SK-MEL-5 (cell line): ENCODE measurements around the gene JPT2. TPM values are rescaled to one million over a fixed set of nuclear protein-coding genes. Genes with fewer than 3 reads are reported as not detected.

Experiments used
- DNase-seq: peaks from one replicate; pipeline ENCODE4 v3.0.0-alpha.2; 2016; ENCODE audit warnings: low read depth, low spot score
- in situ Hi-C: cut with HindIII; loops from 2 replicates; pipeline ENCODE4 v1.10.0; 2016; ENCODE audit warnings: low sequenced_read_pairs, high pct_unique_total_duplicates, low pct_unique_long_range_greater_than_20kb
- small RNA-seq, 2 experiments: library from RNA; depleted of rRNA; stranded (forward); fragments of <200 nt; gene quantifications; one replicate each; pipeline ENCODE3, GENCODE V24; 2014
- total RNA-seq: library from RNA; depleted of rRNA; stranded (reverse); fragments of >200 nt; shearing (Covaris generic); gene quantifications from 2 replicates; pipeline ENCODE4 v1.2.3, GENCODE V29; 2014; rRNA removed

Gene JPT2
- total RNA-seq, 1 experiment from 2014 or later: 45.5 TPM

DNA sequence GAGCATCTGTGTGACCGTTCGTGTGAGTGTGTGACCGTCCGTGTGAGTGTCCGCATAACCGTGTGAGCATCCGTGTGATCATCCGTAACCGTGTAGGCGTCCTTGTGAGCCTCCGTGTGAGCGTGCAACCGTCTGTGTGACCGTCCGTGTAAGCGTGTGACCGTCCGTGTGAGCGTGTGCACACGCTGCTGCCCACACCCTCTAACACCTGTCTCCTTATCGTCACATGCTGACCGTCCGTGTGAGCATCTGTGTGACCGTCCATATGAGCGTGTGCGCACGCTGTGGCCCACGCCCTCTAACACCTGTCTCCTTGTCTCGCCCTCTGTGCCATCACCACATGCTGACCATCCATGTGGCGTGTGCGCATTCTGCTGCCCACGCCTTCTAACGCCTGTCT, 62.2 kb downstream of the JPT2 start:
- in situ Hi-C loops: no loop called here
- DNase-seq: no peak

DNA sequence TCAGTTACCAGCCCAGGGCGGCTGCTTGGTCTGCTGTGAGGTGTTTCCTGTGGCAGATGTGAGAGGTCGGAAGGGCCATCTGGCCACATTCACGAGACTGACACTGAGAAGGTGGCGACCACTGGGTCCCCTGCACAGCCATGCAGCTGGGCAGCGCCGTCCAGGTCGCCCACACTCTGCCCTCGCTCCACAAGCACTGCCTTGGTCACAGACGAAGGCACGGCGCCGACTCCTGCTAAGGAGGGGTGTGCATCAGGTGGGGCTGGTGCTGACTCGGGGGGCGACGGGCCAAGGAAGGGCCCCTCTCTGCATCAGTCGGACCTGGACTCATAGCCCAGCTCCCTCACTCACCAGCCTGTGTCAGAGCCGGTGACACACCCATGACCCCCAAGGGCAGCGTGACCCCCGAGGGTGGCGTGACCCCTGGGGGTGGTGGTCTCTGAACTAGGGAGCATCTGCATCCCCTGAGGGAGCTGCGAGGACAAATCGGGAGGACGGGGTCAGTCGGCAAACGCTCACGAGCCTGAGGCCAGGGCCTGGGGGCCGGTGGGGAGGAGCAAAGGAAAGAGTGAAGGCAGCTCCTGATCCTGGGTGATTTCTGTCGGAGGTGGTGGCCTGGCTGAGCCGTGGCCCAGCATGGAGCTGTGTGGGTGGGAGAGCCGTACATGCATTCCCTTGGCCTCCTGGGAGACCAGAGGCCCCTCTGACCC, 62.9 kb downstream of the JPT2 start:
- no peak for DNase-seq
- in situ Hi-C loops: no loop called here

DNA sequence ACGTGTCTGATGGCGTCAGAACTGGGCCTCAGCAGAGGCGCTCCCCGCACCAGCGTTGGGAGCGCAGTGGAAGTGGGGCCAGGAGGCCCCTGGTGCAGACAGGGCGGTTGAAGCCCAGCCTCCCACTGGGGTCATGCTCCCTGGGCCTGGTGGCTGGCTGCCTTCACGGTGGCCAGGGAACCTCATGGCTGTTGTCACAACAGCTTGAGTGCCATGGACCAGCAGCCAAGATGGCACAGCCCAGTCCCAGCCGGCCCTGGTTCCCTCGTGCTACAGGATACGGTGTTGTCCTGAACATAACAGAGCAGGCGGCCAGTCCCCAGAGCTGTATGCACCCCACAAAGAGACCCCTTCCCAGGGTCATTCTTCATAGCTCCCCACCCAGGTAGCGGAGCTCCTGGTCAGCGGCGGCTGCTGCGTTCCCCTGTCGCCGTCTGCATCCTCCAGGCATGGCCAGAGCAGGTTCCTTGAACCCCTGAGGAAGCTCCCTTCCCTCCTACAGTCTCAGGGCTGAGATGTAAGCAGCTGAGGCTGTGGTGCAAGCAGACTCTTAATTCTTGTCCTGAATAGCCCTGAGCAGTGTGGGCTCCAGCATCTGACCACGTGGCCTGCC, 63.6 kb downstream of the JPT2 start:
- DNase-seq: no peak
- in situ Hi-C loops: no loop called here

DNA sequence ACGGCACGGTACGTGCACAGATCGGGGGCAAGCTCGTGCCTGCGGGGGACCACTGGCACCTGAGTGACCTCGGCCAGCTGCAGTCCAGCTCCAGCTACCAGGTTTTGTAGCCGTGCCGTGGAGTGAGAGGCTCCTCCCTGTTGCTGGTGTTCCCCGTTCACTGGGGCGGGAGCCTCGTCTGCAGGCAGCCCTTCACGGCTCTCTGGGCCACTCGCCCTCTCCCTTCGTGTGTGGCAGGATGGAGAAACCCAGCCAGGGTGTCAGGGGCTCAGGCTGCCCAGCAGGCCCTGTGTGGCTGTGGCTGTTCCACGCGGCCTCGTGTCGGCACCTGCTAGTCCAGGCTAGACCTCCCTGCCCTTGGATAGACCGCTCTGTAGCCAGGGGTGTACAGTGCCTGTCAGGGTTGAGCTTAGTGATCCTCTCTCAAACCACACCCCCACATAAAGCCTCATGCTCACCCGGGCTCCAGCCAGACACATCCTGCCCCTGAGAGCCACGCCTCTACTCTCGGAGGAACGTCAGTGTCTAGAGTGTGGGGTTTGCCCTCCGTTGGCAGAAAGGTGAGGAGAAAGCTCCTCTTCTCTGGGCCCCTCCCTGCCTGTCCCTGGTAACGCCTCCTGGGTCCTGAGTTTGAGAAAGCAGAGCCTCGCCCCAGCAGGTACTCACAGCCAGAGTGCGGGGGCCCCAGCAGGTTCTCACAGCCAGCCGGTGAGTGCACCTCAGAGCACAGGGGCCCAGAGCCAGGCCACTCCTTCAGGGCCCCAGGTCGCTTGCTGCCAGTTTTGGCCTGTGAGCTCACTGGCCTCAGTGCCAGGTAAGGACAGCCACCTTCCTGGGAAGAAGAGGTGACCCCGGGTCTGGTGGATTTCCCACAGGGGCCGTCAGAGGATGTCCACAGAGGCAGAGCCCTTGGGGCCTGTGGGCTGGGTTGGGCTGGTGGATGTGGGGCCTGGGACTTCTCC, 65.6 kb downstream of the JPT2 start:
- no peak for DNase-seq
- in situ Hi-C loops: no loop called here

DNA sequence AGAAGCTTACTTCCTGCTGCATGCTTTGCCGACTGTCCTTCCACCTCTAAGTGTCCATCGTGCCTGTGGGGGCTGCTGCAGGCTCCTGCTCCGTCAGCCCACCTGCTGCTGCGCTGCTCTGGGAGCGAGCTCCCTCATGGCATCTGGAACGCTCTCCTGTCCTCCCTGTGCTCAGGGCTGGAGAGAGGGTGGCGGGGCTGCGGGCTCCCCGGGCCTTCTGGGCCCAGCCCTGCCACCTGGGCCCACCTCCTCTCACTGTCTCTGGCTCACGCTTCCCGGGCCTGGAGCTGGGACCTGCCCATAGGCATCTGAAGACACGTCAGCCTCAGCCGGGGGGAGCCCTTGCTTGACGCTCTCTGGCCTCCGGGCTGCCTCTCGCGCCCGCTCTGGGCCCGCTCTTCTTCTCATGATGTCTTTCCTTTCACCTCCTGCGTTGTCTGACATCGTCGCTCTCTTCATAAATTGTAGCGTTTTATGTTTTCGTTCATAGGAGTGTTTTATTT, 66.3 kb downstream of the JPT2 start:
- DNase-seq: no peak
- in situ Hi-C loops: no loop called here

DNA sequence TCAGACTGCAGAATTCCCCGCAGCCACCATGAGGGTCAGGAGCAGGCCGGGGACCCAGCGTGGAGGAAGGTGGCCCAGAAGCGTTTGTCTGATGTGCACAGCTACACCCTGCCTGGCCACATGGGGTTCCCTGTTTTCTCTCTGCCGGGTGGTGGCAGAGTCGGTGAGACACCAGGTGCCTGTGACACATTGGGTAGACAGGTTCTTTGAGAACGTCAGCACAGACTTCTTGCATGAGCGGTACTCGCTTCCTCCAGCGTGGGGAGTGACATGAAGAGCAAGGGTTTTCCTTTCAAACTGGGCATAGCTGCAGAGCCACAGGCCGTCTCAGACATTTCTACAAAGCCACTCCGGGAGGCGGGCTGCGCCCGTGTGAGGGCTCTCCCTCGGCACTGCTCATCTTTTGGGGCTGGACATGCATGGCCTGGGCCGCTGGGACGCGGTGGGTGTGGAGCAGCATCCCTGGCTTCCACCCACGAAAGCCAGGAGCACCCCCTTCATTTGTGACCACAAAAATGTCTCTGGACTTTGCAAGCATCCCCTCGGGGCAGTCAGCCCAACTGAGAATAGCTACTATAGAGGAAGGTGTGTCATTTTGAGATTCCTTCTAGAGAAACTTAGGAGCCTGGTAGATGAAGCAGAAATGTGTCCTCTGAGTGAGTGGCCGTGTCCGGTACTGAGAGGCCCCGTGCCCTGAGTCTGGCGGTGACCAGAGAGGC, 67.3 kb downstream of the JPT2 start:
- DNase-seq: no peak
- in situ Hi-C loops: no loop called here

DNA sequence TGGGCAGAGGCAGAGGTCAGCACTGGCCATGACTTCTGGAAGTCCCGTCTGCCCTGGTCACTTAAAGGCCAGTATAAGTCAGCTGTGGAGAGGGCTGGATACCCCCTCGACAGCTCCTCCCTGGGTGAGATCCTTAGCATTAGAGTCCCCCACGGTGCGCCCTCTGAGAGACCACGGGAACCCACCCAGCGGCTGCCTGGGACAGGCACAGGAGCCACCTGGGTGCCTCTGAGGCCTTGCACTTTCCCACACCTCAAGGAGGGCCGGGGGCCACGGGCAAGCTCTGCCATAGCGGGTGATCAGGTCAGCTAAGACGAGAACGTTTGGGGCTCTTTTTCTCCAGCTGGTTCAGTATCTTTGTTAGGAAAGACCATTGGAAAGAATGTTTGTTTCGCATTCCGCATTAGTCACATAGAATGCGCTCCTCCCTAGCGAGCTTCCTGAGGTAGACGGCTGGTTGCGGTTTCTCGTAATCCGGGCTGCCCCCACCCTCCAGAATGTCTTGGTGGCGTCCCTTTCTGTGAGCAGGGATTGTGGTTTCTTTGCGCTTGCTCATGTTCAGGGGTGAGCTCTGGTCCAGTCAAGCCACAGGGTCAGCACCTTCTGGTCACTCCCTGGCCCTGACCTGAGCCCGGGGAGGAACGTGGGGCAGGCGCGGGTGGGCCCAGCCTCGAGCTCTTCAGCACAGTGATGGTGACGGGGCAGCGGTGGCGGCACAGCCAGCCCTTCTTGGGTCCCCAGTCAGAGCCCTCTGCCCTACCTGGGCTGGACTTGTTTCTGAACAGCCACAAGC, 68.0 kb downstream of the JPT2 start:
- in situ Hi-C loops: no loop called here

DNA sequence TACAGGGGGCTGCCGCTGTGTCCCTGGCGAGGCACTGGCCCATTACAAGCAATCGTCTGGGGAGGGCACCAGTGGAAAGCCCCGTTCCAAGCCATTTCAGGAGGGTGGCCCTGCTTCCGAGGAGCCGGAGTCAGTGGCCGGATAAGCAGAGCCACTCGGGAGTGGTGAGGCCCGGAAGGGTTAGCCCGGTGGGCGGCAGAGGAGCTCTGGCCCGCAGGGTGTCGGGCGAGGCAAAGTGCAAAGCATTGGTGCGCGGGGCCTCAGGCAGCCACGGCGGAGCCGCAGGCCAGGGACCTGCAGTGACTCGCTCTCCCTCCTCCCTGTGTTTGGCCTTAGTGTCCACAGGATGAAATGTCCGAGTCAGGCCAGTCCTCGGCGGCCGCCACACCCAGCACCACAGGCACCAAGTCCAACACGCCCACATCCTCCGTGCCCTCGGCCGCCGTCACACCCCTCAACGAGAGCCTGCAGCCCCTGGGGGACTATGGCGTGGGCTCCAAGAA, 68.7 kb downstream of the JPT2 start:
- in situ Hi-C loops: no loop called here

More for the DNA sequence above, 68.0 kb downstream of the JPT2 start:
- no peak for DNase-seq

DNA sequence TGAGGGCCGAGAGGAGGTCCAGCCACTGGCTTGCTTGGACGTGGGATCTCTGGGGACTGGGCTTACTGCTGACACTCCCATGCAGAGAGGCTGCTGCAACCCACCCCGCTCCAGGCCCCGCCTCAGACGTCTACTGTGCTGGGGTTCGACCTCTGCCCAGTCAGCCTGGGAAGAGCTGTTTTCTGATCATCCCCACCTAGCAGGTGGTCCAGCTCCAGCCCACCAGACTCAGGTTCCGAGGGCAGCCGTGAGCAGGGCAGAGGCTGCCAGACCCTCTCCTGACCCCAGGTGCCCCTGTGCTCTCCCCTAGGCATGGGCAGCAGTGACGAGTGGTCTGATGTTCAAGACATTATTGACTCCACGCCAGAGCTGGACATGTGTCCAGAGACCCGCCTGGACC, 69.9 kb downstream of the JPT2 start:
- in situ Hi-C loops: no loop called here
- DNase-seq: no peak

More for the DNA sequence above, 68.7 kb downstream of the JPT2 start:
- no peak for DNase-seq

DNA sequence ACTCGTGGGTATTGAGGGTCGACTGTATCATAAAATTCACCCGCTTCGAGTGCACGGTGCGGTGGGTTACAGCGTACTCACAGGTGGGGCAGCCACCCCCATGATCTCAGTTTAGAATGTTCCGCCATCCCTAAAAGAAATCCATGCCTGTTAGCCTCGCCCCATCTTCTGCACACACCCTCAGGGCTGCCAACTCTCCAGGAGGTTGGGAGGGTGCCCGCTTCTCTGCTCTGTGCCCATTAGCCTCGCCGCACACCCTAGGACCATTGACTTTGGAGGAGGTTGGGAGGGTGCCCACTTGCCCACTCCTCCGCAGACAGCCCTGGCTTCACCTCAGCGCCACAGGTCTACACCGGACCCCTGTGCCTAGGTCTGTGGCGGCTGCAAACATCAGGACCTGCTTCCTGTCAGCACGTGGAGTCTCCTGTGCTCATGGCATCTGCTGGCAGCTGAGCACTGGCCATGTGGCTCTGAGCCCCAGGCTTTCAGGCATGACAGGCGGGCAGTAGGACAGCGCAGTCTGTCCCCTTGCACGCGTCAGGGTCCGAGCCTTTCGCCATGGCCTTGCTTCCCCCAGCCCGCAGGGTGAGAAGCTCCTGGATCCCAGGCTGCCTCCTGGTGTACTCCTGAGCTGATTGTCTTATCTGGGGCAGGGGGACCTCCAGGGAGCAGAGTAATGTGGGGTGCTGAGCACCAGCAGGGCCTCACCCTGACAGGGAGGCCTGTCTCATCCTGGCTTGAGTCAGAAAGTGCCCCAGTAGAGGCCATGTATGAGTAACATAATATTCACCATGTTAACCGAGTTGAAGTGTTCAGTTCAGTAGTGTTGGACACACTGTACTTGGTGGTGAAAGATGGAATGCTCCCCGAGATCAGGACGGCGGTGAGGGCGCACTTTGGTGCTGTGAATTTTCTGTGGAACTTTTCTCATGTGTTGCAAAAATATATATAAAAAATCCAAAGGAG, 71.4 kb downstream of the JPT2 start:
- DNase-seq: no peak
- in situ Hi-C loops: no loop called here

Small RNA genes lying within 50 kb of the gene (small RNA-seq; reads per million reads assigned to genes)
- 0.02 to 1.1 reads per million in 2 experiments for gene MIR3177

Other genes with a start within 250 kb of the JPT2 start
- gene PERCC1, start 247.2 kb upstream of the JPT2 start, total RNA-seq: not detected in 2 replicates
- gene CCDC154, start 233.7 kb upstream of the JPT2 start, total RNA-seq: 0.40 and 1.0 TPM in 2 replicates
- gene CLCN7, start 203.3 kb upstream of the JPT2 start, total RNA-seq: 277 and 308 TPM in 2 replicates
- not detected in 2 replicates for gene PTX4, start 189.3 kb upstream of the JPT2 start, total RNA-seq
- gene TELO2, start 184.9 kb upstream of the JPT2 start, total RNA-seq: 9.5 and 9.8 TPM in 2 replicates
- gene TMEM204, start 144.6 kb upstream of the JPT2 start, total RNA-seq: not detected in 2 replicates
- gene IFT140, start 66.2 kb upstream of the JPT2 start, total RNA-seq: 4.9 and 6.7 TPM in 2 replicates
- 4.7 and 5.4 TPM in 2 replicates for gene CRAMP1, start 65.9 kb upstream of the JPT2 start, total RNA-seq
- 19.3 and 20.3 TPM in 2 replicates for gene MAPK8IP3, start 27.9 kb downstream of the JPT2 start, total RNA-seq
- 12.2 and 12.9 TPM in 2 replicates for gene NME3, start 93.3 kb downstream of the JPT2 start, total RNA-seq
- 4.3 and 8.6 TPM in 2 replicates for gene EME2, start 94.5 kb downstream of the JPT2 start, total RNA-seq
- gene MRPS34, start 94.9 kb downstream of the JPT2 start, total RNA-seq: 102 TPM in 2 replicates
- 12.8 and 13.1 TPM in 2 replicates for gene SPSB3, start 104.3 kb downstream of the JPT2 start, total RNA-seq
- gene NUBP2, start 104.7 kb downstream of the JPT2 start, total RNA-seq: 57.9 and 58.1 TPM in 2 replicates
- not detected in 2 replicates for gene IGFALS, start 115.4 kb downstream of the JPT2 start, total RNA-seq
- 41.3 and 50.9 TPM in 2 replicates for gene HAGH, start 148.5 kb downstream of the JPT2 start, total RNA-seq
- 75.3 and 96.5 TPM in 2 replicates for gene FAHD1, start 148.9 kb downstream of the JPT2 start, total RNA-seq
- gene MEIOB, start 193.9 kb downstream of the JPT2 start, total RNA-seq: 0.48 TPM in 1 of 2 replicates, not detected in the other
- not detected in 2 replicates for gene HS3ST6, start 240.1 kb downstream of the JPT2 start, total RNA-seq